ENCODE data around the gene BPGM.

BPGM gene

DNA sequence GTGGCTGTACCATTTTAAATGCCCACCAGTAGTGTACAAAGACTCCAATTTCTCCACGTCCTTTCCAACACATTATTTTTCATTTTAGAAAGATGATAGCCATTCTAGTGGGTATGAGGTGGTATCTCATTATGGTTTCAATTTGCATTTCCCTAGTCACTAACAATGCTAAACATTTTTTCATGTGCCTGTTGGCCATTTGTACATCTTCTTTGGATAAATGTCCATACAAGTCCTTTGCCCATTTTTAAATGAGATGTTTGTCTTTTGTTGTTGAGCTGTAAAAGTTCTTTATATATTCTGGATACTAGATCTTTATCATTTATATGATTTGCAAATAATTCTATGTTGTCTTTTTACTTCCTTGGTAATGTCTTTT lies 18.9 kb upstream of the BPGM start:
- Histone ChIP-seq H3K27me3 (ENCODE audit: insufficient read depth, low read depth, severe bottlenecking) (no peaks in the 10 kb centered on the region), H3K27ac (no peak overlapping the region), H3K36me3 (no peaks in the 10 kb centered on the region), H3K9me3 (ENCODE audit: severe bottlenecking) (no peaks in the 10 kb centered on the region), H3K4me3 (ENCODE audit: low read depth, low read length) (no peak overlapping the region)
- TF ChIP-seq, protein P1, sequence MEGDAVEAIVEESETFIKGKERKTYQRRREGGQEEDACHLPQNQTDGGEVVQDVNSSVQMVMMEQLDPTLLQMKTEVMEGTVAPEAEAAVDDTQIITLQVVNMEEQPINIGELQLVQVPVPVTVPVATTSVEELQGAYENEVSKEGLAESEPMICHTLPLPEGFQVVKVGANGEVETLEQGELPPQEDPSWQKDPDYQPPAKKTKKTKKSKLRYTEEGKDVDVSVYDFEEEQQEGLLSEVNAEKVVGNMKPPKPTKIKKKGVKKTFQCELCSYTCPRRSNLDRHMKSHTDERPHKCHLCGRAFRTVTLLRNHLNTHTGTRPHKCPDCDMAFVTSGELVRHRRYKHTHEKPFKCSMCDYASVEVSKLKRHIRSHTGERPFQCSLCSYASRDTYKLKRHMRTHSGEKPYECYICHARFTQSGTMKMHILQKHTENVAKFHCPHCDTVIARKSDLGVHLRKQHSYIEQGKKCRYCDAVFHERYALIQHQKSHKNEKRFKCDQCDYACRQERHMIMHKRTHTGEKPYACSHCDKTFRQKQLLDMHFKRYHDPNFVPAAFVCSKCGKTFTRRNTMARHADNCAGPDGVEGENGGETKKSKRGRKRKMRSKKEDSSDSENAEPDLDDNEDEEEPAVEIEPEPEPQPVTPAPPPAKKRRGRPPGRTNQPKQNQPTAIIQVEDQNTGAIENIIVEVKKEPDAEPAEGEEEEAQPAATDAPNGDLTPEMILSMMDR (IDR thresholded peaks at IDR 0.05; ENCODE audit: low read depth, low read length): no peak
- DNase-seq: no peak

DNA sequence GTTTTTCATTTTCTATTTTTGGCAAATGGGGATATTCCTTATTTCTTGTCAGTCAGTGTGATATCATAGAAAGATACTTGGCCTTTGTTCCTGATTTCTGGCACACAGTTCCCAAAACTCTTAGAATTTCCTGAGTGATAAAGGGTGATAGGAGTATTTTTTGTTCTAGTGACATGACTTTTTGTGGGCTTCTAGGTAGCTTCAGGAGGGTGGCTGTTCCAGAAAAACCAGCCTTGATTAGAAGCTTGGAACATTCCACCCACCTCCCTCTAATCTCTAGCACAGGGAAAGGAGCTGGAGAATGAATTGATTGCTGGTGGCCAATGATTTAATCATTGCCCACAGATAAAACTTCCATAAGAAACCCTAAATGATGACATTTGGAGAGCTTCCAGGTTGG lies 17.2 kb upstream of the BPGM start:
- Histone ChIP-seq H3K9me3 (ENCODE audit: severe bottlenecking) (no peaks in the 10 kb centered on the region), H3K36me3 (no peaks in the 10 kb centered on the region), H3K27ac (no peak overlapping the region), H3K27me3 (ENCODE audit: insufficient read depth, low read depth, severe bottlenecking) (no peaks in the 10 kb centered on the region), H3K4me3 (ENCODE audit: low read depth, low read length) (no peak overlapping the region)
- TF ChIP-seq, protein P1 (IDR thresholded peaks at IDR 0.05; ENCODE audit: low read depth, low read length): no peak
- no peak for DNase-seq

DNA sequence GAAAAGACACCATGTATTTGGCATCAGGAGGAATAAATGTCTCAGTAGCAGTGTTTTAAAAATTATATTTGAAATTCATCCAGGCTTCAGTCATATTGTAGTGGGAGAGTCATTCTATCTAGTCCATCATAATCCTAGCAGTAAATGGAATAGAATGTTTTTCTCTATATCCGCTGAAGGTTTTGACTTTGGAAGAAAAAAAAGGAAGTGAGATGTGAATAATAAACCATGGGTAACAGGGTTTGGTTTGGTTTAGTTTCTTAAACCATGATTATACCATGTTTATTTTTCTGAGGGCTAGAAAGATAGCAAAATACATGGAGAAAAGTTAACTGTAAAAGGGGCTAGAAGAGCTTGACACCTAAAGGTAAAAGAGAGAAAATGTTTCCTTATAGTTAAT lies 16.4 kb upstream of the BPGM start:
- Histone ChIP-seq H3K27ac (no peak overlapping the region), H3K36me3 (no peaks in the 10 kb centered on the region), H3K27me3 (ENCODE audit: insufficient read depth, low read depth, severe bottlenecking) (no peaks in the 10 kb centered on the region), H3K4me3 (ENCODE audit: low read depth, low read length) (no peak overlapping the region), H3K9me3 (ENCODE audit: severe bottlenecking) (no peaks in the 10 kb centered on the region)
- TF ChIP-seq, protein P1 (IDR thresholded peaks at IDR 0.05; ENCODE audit: low read depth, low read length): no peak
- no peak for DNase-seq

DNA sequence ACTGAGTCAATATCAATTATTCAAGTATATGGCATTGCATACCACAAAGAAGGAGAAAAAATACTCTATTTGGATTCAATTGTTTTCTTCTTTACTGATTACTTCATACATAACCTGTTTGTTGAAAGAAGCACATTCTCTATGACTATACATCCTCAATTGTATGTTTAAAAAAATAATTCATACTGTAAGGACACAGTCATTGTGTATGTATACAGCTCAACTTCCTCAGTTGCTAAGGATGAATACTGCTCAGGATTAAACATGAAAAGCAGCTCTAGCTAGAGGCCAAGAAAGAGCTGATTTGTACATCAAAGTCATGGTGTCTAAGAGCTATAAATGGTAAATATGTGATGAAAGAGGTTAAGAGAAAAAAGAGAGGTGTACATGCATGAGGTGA lies 15.8 kb upstream of the BPGM start:
- Histone ChIP-seq H3K27ac (no peak overlapping the region), H3K4me3 (ENCODE audit: low read depth, low read length) (no peak overlapping the region), H3K27me3 (ENCODE audit: insufficient read depth, low read depth, severe bottlenecking) (no peaks in the 10 kb centered on the region), H3K9me3 (ENCODE audit: severe bottlenecking) (no peaks in the 10 kb centered on the region), H3K36me3 (no peaks in the 10 kb centered on the region)
- TF ChIP-seq, protein P1 (IDR thresholded peaks at IDR 0.05; ENCODE audit: low read depth, low read length): no peak
- no peak for DNase-seq

DNA sequence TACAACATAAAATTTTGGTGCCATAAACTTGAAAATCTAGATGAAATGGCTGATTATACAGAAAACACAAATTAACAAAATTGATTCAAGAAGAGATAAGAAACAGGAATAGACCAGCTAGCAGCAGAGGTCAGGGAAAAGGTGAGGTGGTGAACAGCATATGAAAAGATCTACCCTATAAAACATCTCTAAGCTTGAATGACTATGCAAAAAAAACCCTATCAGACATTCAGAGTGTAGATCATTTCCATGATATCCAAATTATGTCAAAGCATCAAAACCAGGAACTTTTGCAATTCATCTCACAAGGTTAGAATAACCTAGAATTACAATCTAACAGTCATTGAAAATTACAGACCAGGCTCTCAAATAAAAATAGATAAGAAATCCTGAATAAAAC lies 14.6 kb upstream of the BPGM start:
- TF ChIP-seq, protein P1 (IDR thresholded peaks at IDR 0.05; ENCODE audit: low read depth, low read length): no peak
- Histone ChIP-seq H3K36me3 (no peaks in the 10 kb centered on the region), H3K27ac (no peak overlapping the region), H3K27me3 (ENCODE audit: insufficient read depth, low read depth, severe bottlenecking) (no peaks in the 10 kb centered on the region), H3K9me3 (ENCODE audit: severe bottlenecking) (no peaks in the 10 kb centered on the region), H3K4me3 (ENCODE audit: low read depth, low read length) (no peak overlapping the region)
- DNase-seq: no peak

DNA sequence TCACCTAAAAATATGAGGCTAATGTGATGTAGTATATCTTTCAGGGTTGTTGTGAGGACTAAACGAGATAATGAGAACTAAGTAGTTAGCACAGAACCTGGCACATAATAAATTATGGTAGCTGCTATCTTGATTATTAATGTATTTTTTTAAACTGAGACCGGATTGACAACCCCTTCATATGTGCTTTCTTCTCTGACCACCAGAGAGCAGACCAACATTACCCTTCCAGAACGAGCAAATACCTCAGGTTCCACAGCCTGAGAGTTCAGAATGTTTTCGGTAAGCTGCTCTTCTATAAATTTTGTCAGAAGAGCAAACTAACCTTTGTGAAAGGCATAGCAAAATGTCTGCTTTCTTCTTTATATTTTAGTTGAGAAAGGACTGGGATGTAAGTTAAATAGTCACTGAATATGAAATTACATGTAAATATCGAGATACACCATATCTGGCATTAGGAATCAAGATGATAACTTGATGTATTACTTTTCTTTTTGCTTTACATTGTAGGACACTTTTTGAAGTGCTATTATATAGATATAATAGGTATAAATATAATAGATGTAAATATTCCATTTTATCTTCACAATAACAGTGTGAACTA lies 13.6 kb upstream of the BPGM start:
- Histone ChIP-seq H3K4me3 (ENCODE audit: low read depth, low read length) (no peak overlapping the region), H3K36me3 (no peaks in the 10 kb centered on the region), H3K27ac (no peak overlapping the region), H3K27me3 (ENCODE audit: insufficient read depth, low read depth, severe bottlenecking) (no peaks in the 10 kb centered on the region), H3K9me3 (ENCODE audit: severe bottlenecking) (no peaks in the 10 kb centered on the region)
- TF ChIP-seq, protein P1 (IDR thresholded peaks at IDR 0.05; ENCODE audit: low read depth, low read length): peak; percentile 58; the same call in 1 of the 2 replicates
- peak; percentile 22 for DNase-seq
